Measurements from ENCODE around the gene FYB2.

Gene FYB2

GRCh38 chr1:56819387-56819899, at the start of gene FYB2:
Gene FYB2 (minus strand): TSS chr1:56819404. CDS start chr1:56819290, 114 bp downstream.
- no peak for DNase-seq

- no peak for DNase-seq
These were observed 49.6 kb upstream of the FYB2 start for GRCh38 chr1:56868761-56869160.

- DNase-seq = no peak
These were observed 48.3 kb upstream of the FYB2 start for GRCh38 chr1:56867491-56867890.

- no peak for DNase-seq
These were observed 47.5 kb upstream of the FYB2 start for GRCh38 chr1:56866656-56867055.

GRCh38 chr1:56864430-56864829, 45.2 kb upstream of the FYB2 start:
- no peak for DNase-seq

- DNase-seq = no peak
These were observed 44.2 kb upstream of the FYB2 start for GRCh38 chr1:56863265-56863992.

- no peak for DNase-seq
These were observed 40.1 kb upstream of the FYB2 start for GRCh38 chr1:56859287-56859686.

GRCh38 chr1:56856186-56856585, 37.0 kb upstream of the FYB2 start:
- DNase-seq = no peak

- no peak for DNase-seq
These were observed 36.0 kb upstream of the FYB2 start for GRCh38 chr1:56855190-56855589.

- no peak for DNase-seq
These were observed 35.4 kb upstream of the FYB2 start, which contains the start of gene C8A for GRCh38 chr1:56854521-56855099. Gene C8A (plus strand): TSS chr1:56854797. CDS start chr1:56854902, 105 bp downstream.

- no peak for DNase-seq
These were observed 33.3 kb upstream of the FYB2 start for GRCh38 chr1:56852476-56852875.

- no peak for DNase-seq
These were observed 31.7 kb upstream of the FYB2 start for GRCh38 chr1:56850922-56851321.

GRCh38 chr1:56850411-56850810, 31.2 kb upstream of the FYB2 start:
- DNase-seq = no peak

- no peak for DNase-seq
These were observed 30.5 kb upstream of the FYB2 start for GRCh38 chr1:56849750-56850149.

- DNase-seq = no peak
These were observed 26.1 kb upstream of the FYB2 start for GRCh38 chr1:56845343-56845742.

GRCh38 chr1:56844545-56845136, 25.4 kb upstream of the FYB2 start:
- DNase-seq = no peak

GRCh38 chr1:56843544-56843943, 24.3 kb upstream of the FYB2 start:
- no peak for DNase-seq

GRCh38 chr1:56838759-56839158, 19.6 kb upstream of the FYB2 start:
- no peak for DNase-seq

GRCh38 chr1:56837244-56837939, 18.2 kb upstream of the FYB2 start:
- no peak for DNase-seq

GRCh38 chr1:56836359-56836758, 17.2 kb upstream of the FYB2 start:
- DNase-seq = no peak

- no peak for DNase-seq
These were observed 16.5 kb upstream of the FYB2 start for GRCh38 chr1:56835657-56836056.

GRCh38 chr1:56834137-56834900, 15.1 kb upstream of the FYB2 start:
- no peak for DNase-seq

- no peak for DNase-seq
These were observed 13.9 kb upstream of the FYB2 start for GRCh38 chr1:56833088-56833487.
